Measurements from ENCODE around the gene CHCHD6.

Gene CHCHD6

DNA sequence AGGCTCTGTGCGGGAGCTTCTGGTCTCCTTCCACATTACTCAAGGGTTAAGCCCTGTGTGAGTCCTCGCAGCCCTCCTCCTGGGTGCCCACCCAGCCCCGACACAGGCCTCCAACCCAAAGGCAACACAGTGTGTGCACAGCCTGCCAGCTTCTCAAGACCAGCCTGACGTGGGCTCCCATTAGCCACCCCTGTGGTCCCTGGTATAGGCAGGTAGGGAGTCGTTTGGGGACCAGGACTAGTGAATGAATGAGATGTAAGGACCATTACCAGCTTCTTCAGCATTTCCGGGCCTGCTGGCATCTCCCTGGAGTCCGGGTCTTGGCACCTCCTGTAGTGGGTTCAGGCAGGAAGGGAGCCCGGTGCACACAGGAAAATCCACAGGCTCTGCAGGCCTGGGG lies 258.7 kb downstream of the CHCHD6 start:
- no peak for DNase-seq (ENCODE audit: low read depth)
- TF ChIP-seq CTCF (conservative IDR thresholded peaks at IDR 0.05; ENCODE audit: low read length) = no peak
- no peak overlapping the region for H3K4me3 ChIP-seq (ENCODE audit: low read length)

DNA sequence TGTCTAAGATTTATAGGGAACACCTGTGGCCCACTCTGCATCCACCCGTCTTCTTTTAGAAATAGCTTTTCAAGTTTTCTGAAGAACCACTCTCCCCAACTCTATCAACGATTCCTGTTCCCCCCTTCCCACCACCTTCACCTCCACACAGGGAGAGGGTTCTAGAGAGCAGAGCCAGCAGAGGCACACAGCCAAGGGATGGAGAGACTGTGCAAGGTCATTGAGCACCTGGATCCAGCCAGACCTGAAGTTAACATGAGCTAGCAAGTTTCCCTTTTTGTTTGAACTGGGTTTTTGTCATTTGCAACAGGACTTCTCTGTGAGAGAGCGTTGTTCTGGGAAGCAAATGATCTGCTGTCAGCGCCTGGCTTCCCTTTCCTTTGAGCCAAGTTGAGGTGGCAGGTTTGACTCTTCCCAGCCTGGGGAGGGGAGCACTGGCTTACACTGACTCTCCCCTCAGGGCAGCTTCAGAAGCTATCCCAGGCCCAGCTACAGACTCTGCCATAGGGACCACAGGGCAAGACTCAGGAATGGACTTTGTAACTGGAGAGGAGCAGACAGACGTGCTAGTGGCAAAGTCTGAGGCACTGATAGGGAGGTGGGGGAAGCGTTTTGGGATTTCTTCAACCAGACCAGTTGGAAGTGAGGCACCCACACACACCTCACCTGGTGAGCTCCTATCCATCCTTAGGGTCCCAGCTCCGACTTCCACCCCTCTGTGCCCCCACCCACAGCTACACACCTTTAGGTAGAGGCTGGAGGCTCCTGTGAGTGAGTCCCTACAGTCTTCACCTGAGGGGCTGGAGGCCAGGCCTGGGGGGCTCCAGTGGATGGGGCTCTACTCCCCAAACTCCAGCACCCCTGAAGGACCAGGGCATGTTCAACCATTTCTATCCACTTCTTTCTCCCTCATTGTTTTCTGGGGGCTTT lies 259.5 kb downstream of the CHCHD6 start:
- DNase-seq (ENCODE audit: low read depth) = no peak
- TF ChIP-seq CTCF (conservative IDR thresholded peaks at IDR 0.05; ENCODE audit: low read length) = no peak
- no peak overlapping the region for H3K4me3 ChIP-seq (ENCODE audit: low read length)

GRCh38 chr3:126964261-126964660 lies 260.2 kb downstream of the CHCHD6 start:
- DNase-seq (ENCODE audit: low read depth) = no peak
- TF ChIP-seq CTCF (conservative IDR thresholded peaks at IDR 0.05; ENCODE audit: low read length) = no peak
- no peak overlapping the region for H3K4me3 ChIP-seq (ENCODE audit: low read length)

DNA sequence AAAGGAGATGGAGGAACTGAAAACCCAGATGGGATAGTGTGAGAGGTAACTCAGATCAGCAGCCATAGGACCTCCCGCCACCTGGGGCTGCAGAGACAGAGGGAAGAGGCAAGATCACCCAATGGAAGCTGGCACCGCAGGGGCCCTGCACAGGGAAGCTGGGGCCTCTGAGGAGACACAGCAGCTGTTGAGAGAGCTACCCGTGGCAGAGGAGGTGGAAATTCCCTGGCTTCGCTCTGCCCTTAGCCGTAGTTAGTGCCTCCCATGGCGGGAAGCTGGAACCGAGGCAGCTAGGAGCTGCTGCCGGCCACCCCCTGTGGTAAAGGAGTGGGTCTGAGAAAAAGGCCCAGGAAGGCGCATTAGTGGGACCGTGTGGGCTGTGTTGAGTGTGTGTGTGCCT lies 260.9 kb downstream of the CHCHD6 start:
- DNase-seq (ENCODE audit: low read depth) = no peak
- TF ChIP-seq CTCF (conservative IDR thresholded peaks at IDR 0.05; ENCODE audit: low read length) = no peak
- H3K4me3 ChIP-seq (ENCODE audit: low read length) = no peak overlapping the region

- TF ChIP-seq CTCF (conservative IDR thresholded peaks at IDR 0.05; ENCODE audit: low read length) = no peak
- H3K4me3 ChIP-seq (ENCODE audit: low read length) = no peak overlapping the region
- no peak for DNase-seq (ENCODE audit: low read depth)
Observed at GRCh38 chr3:126965526-126966080, 261.6 kb downstream of the CHCHD6 start.

GRCh38 chr3:126967386-126967785 lies 263.3 kb downstream of the CHCHD6 start:
- DNase-seq (ENCODE audit: low read depth) = no peak
- TF ChIP-seq CTCF (conservative IDR thresholded peaks at IDR 0.05; ENCODE audit: low read length) = no peak
- no peak overlapping the region for H3K4me3 ChIP-seq (ENCODE audit: low read length)
